HepG2 (cell line): ENCODE data around the gene VEPH1.

Experiments
- NR1H2 ChIP-seq: sonication (generic); formaldehyde crosslinking; IDR thresholded peaks from 2 replicates; pipeline ENCODE4 v1.8.1; 2022; ENCODE audit warnings: low read depth, missing genetic modification reagents, borderline replicate concordance
- ZXDC ChIP-seq: sonication (generic); formaldehyde crosslinking; IDR thresholded peaks from 2 replicates; pipeline ENCODE4 v1.5.0; 2020; ENCODE audit warnings: mild to moderate bottlenecking, missing genetic modification reagents

GRCh38 chr3:157370867-157371266, 132.3 kb downstream of the VEPH1 start:
- no peak for TF ChIP-seq ZXDC (CRISPR knock-in tag)
- TF ChIP-seq NR1H2 (CRISPR knock-in tag) = no peak
